Esophagus muscularis mucosa (tissue), 4 donors: ENCODE results near the gene MKKS.

Source experiments
- CTCF ChIP-seq, 3 experiments: fragments of 200-600 bp in 2 of 3; fragments of 450-650 bp in 1 of 3; sonication (generic) in 2 of 3; IDR thresholded peaks; one replicate each; pipeline ENCODE4 v1.5.1; 2017 to 2019; ENCODE audit warnings: antibody characterized with exemption in 3 of 3, mild to moderate bottlenecking in 2 of 3, moderate library complexity in 1 of 3
- EP300 ChIP-seq: sonication (generic); formaldehyde crosslinking; IDR thresholded peaks from one replicate; pipeline ENCODE4 v1.6.1; 2017; ENCODE audit warnings: antibody characterized with exemption
- POLR2A ChIP-seq: fragments of 450-650 bp; IDR thresholded peaks from one replicate; pipeline ENCODE4 v1.6.1; 2017; ENCODE audit warnings: antibody characterized with exemption, moderate library complexity, mild to moderate bottlenecking, low read depth
- POLR2AphosphoS5 ChIP-seq, 2 donors: sonication (generic); formaldehyde crosslinking; IDR thresholded peaks; one replicate each; pipeline ENCODE4 v1.6.1; 2017; ENCODE audit warnings: antibody characterized with exemption in 2 of 2

GRCh38 chr20:10359621-10360040 is 74.4 kb downstream of the MKKS start:
- TF ChIP-seq EP300: no peak
- TF ChIP-seq CTCF (IDR thresholded peaks at IDR 0.05): no peak
- no peak for TF ChIP-seq POLR2A
- no peak for TF ChIP-seq POLR2AphosphoS5 (IDR thresholded peaks at IDR 0.05)
